GM19438 (cell line): ENCODE data around the gene PON3.
A peak's percentile ranks its signal among the peaks of the same experiment; 100 is the strongest.

Experiments
- ATAC-seq: cut with Tn5 transposase; IDR thresholded peaks from one replicate; pipeline ENCODE4 v1.9.1; 2021; ENCODE audit warnings: low read depth; ENCODE audit not compliant: unreplicated experiment

The PON3 gene

DNA sequence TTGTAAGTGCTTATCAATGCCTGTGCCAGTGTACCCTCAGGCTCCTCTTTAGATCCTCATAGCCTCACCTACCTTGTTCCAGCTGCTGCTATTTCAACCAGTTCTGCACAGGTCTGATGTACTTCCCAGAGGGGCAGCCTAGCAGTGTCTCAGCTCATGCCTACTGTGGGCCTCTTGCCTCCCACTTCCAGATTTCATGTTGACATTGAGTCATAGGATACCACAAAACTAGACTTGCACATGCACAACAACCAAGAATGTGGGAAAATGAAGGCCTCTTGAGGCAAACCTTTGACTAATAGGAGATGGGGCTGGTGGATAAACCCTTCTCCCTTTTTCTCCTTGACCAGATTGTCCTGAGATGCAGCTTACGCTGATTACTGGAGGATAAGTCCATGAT, 31.0 kb downstream of the PON3 start:
- ATAC-seq = no peak

GRCh38 chr7:95357623-95358022, 38.6 kb downstream of the PON3 start:
- ATAC-seq = no peak

DNA sequence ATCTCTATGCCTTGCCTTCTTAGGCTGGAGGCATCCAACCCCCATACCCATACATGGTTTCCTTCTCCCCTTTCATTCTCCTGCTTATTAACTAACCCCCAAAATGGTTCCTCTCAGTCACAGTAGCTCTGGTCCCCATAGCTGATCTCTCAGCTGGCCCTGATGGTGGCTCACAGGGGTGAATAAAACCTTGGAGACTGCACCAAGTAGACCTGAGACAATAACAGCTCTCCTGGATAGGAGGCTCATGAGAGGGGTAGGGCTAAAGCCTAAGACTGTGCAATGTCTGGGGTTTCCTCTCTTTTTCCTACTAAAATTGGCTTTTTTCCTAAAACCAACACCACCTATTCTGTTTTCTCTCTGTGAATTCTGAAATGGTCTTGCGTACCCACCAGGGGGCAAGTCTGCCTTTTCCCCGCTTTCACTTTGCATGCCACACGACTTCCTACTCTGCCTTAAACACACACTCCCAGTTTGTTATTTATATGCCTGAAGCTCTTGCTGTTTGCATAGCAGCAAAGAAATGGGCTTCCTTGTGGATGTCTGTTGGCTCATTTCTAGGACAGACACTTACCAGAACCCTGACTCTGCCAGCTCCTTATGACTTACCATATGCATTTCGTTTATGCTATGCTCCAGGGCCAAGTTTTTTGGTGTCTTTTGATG, 53.4 kb downstream of the PON3 start:
- no peak for ATAC-seq

GRCh38 chr7:95342029-95342428, 54.1 kb downstream of the PON3 start:
- no peak for ATAC-seq

GRCh38 chr7:95340491-95340890, 55.7 kb downstream of the PON3 start:
- ATAC-seq = no peak

DNA sequence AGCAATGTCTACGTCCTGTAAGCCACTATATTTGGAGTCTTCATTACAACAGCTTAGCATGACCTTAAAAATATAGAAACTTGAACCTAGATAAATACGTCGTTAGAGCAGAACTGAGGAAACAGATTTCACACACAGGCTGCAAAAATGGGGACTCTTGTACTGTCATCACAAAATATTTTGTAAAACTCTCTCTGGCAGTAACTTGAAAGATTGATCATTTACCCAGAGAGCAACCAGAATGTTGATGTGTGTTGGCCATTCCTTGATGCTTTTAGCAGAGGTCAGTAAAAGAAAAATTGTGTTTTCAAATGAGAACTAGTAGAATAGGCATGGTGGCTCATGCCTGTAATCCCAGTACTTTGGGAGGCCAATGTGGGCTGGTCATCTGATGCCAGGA, 57.3 kb downstream of the PON3 start:
- ATAC-seq = no peak

GRCh38 chr7:95335093-95335492, 61.1 kb downstream of the PON3 start:
- ATAC-seq = no peak

- ATAC-seq = no peak
Measured at GRCh38 chr7:95334447-95334846, 61.7 kb downstream of the PON3 start.

DNA sequence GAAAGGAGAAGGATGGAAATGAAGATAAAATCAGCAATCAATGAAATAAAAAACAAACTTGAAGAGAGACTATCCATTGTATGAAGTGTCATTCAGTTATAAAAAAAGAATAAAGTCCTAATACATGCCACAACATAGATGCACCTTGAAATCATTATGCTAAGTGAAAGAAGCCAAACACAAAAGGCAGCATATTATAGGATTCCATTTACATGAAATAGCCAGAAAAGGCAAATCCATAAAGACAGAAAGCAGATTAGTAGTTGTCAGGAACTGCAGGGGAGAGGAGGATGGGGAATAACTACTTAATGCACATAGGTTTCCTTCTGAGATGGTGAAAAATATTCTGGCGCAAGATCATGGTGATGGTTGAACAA, 65.2 kb downstream of the PON3 start:
- peak; percentile 40 for ATAC-seq

- ATAC-seq = peak; percentile 99
Measured at GRCh38 chr7:95330204-95330960, 65.8 kb downstream of the PON3 start.

GRCh38 chr7:95327356-95327755, 68.8 kb downstream of the PON3 start:
- ATAC-seq = no peak

DNA sequence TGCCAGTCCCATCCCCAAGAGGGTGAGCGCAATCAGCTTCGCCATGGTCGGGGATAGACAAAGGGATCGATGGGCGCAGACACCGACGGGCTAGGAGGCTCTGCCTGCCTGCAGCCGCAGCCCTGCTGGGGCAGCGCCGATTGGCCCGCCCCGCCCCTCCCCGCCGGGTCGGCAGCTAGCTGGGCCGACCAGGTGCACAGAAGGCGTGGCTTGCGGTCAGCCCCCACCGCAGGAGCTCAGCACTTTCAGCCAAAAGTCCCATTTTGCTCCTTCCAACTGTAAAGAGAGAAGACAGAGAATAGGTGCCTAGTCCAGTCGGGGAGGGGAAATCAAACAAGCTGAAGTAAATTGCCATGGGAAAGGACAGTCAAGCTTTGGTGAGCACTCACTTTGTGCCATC, 71.7 kb downstream of the PON3 start, which contains the start of gene PON1:
Gene PON1 (minus strand): TSS at position 102 of the 400 bp plus-strand sequence. CDS start 57 bp downstream, at position 45.
- ATAC-seq = peak; percentile 77

DNA sequence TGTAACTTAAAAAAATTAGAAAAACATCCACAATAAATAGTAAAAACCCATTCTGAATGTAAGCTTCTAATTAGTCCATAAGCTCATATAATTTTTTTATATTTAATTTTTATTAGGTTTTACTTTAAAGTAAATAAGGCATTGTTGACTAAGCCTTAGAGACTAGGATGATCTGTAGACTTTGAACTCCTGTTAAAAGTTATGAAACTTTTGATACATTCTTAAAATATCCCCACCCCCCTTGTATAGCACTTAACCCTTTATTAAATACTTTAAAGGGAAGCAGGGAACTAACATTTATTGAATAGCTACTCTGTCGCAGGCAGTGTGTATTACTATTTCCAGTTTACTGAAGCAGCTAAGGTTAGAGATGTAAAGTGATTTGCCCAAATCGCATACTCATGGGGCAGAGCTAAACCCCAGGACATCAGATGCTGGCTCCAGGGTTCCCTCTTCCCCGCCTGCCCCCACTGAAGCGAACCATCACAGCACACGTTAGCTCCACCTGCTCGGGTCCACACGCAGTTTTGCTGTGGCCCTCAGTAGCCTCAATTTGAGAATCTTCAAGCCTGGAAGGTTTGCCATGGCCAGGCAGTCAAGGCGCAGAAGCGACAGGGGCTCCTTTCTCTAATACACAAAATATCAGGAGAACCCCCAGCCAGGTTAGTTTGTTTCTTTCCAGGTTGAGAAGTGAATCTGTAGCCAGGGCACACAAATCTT, 72.6 kb downstream of the PON3 start:
- no peak for ATAC-seq

DNA sequence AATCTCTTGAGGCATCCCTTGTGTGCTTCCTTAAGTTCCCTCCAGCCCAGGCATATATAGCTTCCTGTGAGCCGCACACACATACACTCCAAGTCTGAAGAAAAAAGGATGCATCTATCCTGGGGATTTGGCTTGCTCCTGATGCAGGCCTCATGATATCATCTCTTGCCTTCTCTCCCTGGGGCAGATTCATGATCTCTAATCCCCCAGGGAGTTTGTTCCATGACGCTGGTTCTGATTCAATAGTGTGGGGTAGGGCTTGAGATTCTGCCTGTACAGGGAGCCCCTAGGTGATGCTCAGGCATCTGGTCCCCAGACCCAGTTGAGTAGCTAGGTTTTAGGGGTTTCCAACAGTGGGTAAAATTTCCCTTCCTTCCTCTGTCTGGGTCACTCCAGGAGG, 73.3 kb downstream of the PON3 start:
- no peak for ATAC-seq

- ATAC-seq = no peak
Measured at GRCh38 chr7:95322396-95322795, 73.8 kb downstream of the PON3 start.

DNA sequence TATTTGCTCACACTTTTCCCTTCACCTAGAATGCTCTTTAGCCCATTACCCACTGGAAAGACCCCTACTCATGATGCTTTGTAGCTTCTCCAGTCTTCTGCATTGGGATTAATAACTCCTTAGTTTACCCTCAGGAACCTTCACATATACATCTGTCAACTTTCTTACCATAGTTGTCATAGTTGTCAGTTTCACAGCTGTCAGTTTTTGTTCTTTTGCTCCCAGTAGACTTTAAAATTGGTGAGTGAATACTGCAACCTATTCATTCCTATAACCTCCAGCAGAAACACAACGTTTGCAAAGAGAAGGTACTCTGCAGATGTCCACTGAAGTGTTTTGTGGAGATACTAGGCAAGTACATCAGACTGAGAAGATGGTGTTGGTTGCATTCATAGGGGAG, 74.5 kb downstream of the PON3 start:
- ATAC-seq = no peak

GRCh38 chr7:95320651-95321050, 75.5 kb downstream of the PON3 start:
- ATAC-seq = no peak

DNA sequence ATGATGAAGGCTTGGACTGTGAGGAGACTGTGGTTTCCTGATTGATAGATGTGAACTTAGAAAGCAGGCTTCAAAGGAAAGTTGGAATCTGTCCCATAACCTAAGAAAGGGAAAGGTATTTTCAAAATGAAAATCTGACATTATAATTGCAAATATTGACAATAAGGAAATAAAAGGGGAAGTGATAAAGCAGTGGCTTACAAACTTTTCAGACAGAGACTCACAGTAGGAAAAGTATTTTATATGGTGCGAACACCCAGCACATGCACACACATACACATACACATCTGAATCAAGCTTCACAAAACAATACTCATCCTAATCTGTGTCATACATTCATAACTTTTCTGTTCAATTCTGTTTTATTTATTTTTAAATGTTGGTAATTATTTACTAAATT, 76.6 kb downstream of the PON3 start:
- no peak for ATAC-seq

- no peak for ATAC-seq
Measured at GRCh38 chr7:95318501-95319100, 77.6 kb downstream of the PON3 start.

DNA sequence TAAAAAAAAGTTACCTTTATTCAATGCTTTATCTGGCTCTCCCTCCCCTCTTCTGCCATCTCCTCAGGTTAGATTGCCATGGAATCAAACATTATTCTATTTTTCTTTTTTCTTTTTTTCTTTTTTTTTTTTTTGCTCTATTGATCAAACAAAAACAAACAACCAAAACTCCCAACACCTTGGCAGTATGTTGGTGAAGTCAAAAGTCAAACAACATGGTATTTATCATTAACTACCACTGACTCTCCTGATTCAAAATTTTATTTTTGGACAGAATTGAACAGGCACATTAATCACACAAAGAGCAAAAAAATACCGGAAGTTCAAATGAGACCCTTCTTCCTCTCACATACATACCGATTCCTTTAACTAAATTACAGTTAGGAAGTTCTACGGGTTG, 78.2 kb downstream of the PON3 start:
- no peak for ATAC-seq

DNA sequence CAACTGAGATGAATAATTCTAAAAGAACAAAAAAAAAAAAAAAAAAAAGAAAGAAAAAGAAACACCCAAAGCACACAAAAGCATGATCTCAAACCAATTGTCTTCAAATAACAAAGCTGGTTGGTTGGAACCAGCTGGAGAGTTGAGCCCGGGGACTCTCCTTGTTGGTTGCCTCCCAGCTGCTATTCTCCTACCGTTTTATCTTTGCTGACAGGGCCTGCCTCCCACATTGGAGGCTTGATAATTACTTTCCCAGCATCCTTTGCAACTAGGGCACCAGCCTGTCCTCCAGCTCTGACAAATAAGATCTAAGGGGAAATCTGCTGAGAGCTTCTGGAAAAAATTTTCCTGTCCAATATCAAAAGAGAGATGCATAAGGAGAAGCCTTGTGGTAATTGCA, 78.6 kb downstream of the PON3 start:
- no peak for ATAC-seq
